BE2C (cell line): ENCODE results near the gene IWS1. TPM values are rescaled to one million over a fixed set of nuclear protein-coding genes. Genes with fewer than 3 reads are reported as not detected.

ENCODE experiments used
- DNase-seq: peaks from one replicate; pipeline ENCODE4 v3.0.0-alpha.2; 2020
- H3K27me3 ChIP-seq: fragments of 250-450 bp; sonication (Bioruptor Pico); 2 replicates; pipeline ENCODE4 v1.5.1; 2020; ENCODE audit warnings: mild to moderate bottlenecking
- H3K36me3 ChIP-seq: fragments of 250-450 bp; sonication (Bioruptor Pico); 2 replicates; pipeline ENCODE4 v1.5.1; 2020; ENCODE audit warnings: mild to moderate bottlenecking
- H3K4me1 ChIP-seq: fragments of 250-450 bp; sonication (Bioruptor Pico); 2 replicates; pipeline ENCODE4 v1.5.1; 2020
- H3K4me3 ChIP-seq: 2 replicates; pipeline ENCODE4 v1.5.1; 2011; ENCODE audit warnings: low read depth, low read length
- H3K9me3 ChIP-seq: fragments of 250-450 bp; sonication (Bioruptor Pico); 2 replicates; pipeline ENCODE4 v1.5.1; 2020
- polyA plus RNA-seq: library from polyadenylated mRNA; unstranded; fragments of >200 nt; gene quantifications from one replicate; pipeline ENCODE4 v1.2.1, GENCODE V29; 2012; ENCODE audit warnings: low read depth, missing spikeins; ENCODE audit not compliant: insufficient read length, insufficient read depth
- TF ChIP-seq, protein P1 (sequence below): IDR thresholded peaks from 2 replicates; pipeline ENCODE4 v1.5.1; 2012; ENCODE audit warnings: mild to moderate bottlenecking, low read depth, low read length

The IWS1 gene
- polyA plus RNA-seq: 29.5 TPM

DNA sequence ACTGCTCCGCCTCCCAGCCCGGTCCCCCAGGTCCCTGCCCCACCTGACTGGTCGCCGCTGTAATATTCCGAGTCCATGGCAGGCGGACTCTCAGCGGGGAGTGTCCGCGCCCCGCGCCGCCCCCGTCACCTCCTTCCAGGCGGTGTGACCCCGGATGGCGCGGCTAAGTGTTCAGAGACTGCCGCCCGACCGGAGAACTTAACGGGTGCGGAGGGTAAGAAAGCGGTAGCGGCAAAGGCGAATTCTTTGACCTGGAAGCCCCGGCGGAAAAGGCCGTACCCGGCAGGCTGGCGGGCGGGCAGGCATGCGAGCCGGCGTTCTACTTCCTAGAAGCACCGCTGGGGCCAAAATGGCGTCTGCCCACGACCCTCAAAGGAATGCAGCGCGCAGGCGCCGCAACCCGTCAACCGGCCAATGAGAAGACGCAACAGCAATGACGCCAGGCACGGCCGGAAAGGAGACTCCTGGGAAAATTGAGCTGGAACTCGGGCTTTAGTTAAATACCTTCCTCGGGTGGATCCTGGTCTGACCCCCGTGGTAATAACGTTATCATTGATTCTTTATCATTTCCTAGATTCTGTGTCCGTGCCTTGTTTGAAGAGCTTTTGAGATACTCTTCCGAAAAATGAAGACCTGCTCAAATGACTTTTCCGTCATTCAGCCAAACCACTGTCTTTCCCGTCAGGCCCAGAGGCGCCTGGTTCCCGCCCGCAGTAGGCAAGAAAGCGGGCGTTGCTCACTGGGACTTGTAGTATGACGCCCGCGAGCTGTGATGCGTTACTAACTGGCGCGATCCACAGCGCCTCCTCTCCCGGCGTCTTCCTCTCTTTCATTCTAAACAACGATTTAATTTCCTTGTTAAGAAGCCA, at the start of gene IWS1:
Gene IWS1 (minus strand): TSS at position 358 of the 869 bp plus-strand sequence. CDS start 281 bp downstream, at position 77.
- TF ChIP-seq, protein P1, sequence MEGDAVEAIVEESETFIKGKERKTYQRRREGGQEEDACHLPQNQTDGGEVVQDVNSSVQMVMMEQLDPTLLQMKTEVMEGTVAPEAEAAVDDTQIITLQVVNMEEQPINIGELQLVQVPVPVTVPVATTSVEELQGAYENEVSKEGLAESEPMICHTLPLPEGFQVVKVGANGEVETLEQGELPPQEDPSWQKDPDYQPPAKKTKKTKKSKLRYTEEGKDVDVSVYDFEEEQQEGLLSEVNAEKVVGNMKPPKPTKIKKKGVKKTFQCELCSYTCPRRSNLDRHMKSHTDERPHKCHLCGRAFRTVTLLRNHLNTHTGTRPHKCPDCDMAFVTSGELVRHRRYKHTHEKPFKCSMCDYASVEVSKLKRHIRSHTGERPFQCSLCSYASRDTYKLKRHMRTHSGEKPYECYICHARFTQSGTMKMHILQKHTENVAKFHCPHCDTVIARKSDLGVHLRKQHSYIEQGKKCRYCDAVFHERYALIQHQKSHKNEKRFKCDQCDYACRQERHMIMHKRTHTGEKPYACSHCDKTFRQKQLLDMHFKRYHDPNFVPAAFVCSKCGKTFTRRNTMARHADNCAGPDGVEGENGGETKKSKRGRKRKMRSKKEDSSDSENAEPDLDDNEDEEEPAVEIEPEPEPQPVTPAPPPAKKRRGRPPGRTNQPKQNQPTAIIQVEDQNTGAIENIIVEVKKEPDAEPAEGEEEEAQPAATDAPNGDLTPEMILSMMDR: no peak
- Histone ChIP-seq H3K36me3 (peaks cover 14% of the 10 kb centered on the region), H3K4me1 (no peaks in the 10 kb centered on the region), H3K9me3 (no peaks in the 10 kb centered on the region), H3K4me3 (peak within 1 kb of the TSS; percentile 92), H3K27me3 (no peaks in the 10 kb centered on the region)
- DNase-seq: peak; percentile 88

DNA sequence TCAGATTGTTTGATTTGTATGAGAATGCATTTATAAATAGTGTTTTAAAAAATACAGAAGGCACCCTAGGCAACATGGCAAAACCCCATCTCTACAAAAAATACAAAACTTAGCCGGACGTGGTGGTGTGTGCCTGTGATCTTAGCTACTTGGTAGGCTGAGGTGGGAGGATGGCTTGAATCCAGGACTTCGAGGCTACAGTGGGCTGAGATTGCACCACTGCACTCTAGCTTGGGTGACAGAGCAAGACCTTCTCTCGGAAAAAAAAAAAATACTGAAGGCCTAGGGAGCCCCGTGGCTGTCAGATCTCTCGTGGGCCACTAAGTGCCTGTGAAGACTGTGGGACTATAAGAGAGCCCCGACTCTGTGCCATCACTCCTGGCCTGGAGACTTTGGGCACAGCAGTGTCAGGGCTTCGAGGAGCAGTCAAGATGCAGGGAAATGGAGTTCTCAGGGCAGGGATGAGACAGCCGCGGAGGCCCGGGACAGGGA, 49.7 kb upstream of the IWS1 start:
- TF ChIP-seq, protein P1: no peak
- no peaks in the 10 kb centered on the region for H3K27me3 ChIP-seq
- no peaks in the 10 kb centered on the region for H3K36me3 ChIP-seq
- no peaks in the 10 kb centered on the region for H3K9me3 ChIP-seq
- H3K4me3 ChIP-seq: no peak overlapping the region
- DNase-seq: no peak
- H3K4me1 ChIP-seq: no peaks in the 10 kb centered on the region

DNA sequence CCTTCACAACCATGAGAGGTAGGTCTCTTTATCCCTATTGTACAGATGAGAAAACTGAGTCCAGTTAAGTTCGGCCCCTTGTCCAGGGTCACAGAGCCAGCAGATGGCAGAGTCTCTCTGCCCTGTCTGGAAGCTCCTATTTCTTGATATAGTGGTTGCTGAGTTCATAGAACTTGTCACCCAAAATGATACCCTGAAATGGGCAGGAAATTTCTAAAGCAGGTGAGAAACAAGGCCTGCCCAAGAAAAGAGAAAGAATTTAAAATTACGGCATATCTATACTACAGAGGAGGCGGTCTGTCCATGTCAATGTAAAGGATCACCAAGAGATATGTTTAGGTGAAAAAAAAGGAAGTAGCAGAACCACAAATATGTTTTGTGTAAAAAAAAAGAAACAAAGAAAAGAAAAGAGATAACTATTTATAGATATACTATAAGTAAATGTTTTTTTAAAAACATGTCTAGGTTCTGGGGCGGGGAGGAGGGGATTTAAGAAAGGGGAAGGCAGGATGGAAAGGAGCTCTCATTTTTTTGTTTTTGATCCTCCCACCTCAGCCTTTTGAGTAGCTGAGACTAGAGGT, 49.0 kb upstream of the IWS1 start:
- no peak for DNase-seq
- no peaks in the 10 kb centered on the region for H3K36me3 ChIP-seq
- no peaks in the 10 kb centered on the region for H3K27me3 ChIP-seq

DNA sequence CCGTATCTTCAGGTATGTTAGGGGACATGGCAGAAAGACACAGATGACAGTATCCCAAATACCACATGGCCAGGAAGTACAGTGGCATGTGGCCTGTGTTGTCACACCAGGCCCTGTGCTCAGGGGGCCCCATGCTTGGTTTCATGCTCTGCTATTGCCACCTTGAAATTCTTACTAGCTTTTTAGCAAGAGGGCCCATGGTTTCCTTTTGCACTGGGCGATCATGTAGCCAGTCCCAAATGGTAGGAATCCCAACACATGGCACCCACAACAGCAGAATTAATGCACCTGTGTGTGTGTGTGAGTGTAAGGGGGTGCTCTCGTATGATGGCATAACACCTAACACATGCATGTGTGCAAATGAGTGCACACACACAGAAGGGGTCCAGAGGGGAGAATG, 48.4 kb upstream of the IWS1 start:
- no peaks in the 10 kb centered on the region for H3K36me3 ChIP-seq
- H3K4me3 ChIP-seq: no peak overlapping the region
- no peak for DNase-seq
- H3K27me3 ChIP-seq: no peaks in the 10 kb centered on the region
- H3K4me1 ChIP-seq: no peaks in the 10 kb centered on the region
- H3K9me3 ChIP-seq: no peaks in the 10 kb centered on the region
- TF ChIP-seq, protein P1: no peak

More for the DNA sequence above, 49.0 kb upstream of the IWS1 start:
- Histone ChIP-seq H3K4me3 (no peak overlapping the region), H3K9me3 (no peaks in the 10 kb centered on the region), H3K4me1 (no peaks in the 10 kb centered on the region)
- TF ChIP-seq, protein P1: no peak

DNA sequence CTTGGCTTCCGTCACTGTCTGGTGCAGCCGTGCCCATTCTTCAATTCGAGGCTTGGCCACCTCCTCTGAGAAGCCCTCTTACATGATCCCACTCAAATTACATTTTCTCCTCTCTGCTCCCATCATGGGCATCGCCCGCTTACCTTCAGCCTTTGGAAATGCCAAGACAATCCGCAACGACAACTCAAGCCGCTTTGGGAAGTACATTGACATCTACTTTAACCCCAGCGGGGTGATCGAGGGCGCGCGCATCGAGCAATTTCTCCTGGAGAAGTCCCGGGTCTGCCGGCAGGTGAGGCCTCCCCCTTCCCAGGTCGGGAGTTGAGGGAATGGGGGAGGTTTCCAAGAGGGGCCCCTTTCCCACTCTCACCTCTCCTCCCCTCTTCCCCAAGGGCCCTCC, 47.5 kb upstream of the IWS1 start:
- Histone ChIP-seq H3K4me1 (no peaks in the 10 kb centered on the region), H3K9me3 (no peaks in the 10 kb centered on the region), H3K4me3 (no peak overlapping the region), H3K36me3 (no peaks in the 10 kb centered on the region), H3K27me3 (no peaks in the 10 kb centered on the region)
- TF ChIP-seq, protein P1: no peak
- no peak for DNase-seq

DNA sequence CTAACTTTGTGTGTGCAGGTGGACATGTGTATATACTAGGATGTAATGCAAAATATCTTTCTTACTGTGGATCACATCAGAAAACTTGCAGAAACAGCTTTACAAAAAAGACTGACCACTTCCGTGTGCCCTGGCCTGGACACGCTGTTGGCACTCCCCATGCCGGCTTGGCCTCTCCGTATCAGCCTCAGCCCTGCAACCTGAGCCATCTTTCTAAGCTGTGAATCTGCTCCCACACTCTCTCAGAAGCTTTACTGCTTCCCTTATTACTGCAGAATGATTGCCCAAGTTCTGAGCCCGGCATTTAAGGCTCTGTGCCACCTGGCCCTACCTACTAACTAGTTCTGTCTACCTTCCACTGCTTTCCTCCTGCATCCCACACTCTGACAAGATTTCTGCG, 47.0 kb upstream of the IWS1 start:
- no peaks in the 10 kb centered on the region for H3K4me1 ChIP-seq
- no peaks in the 10 kb centered on the region for H3K27me3 ChIP-seq
- no peak for DNase-seq
- H3K9me3 ChIP-seq: no peaks in the 10 kb centered on the region
- H3K4me3 ChIP-seq: no peak overlapping the region
- TF ChIP-seq, protein P1: no peak
- no peaks in the 10 kb centered on the region for H3K36me3 ChIP-seq
